K562 (cell line): ENCODE measurements around the gene AREL1. TPM values are rescaled to one million over a fixed set of nuclear protein-coding genes. Genes with fewer than 3 reads are reported as not detected.

Experiments
- CAMTA2 ChIP-seq: fragments of 250-450 bp; sonication (Bioruptor Pico); conservative IDR thresholded peaks from 2 replicates; pipeline ENCODE4 v1.5.1; 2022
- CSDE1 ChIP-seq, 2 experiments: fragments of 450-650 bp; IDR thresholded peaks; 2 replicates each; pipeline ENCODE4 v1.6.1; 2016; ENCODE audit warnings: mild to moderate bottlenecking in 1 of 2
- ELK1 ChIP-seq: sonication (generic); formaldehyde crosslinking; IDR thresholded peaks from 2 replicates; pipeline ENCODE4 v1.8.1; 2022; ENCODE audit warnings: missing genetic modification reagents
- ESRRB ChIP-seq: fragments of 250-450 bp; sonication (Bioruptor Pico); IDR thresholded peaks from 2 replicates; pipeline ENCODE4 v1.5.0; 2020; ENCODE audit warnings: mild to moderate bottlenecking, moderate library complexity, borderline replicate concordance
- GTF2F1 ChIP-seq: IDR thresholded peaks from 2 replicates; pipeline ENCODE4 v1.6.1; 2011; ENCODE audit warnings: low read depth, low read length, improper control_type of control experiment
- HSF4 ChIP-seq: fragments of 250-450 bp; sonication (Bioruptor Pico); IDR thresholded peaks from 2 replicates; pipeline ENCODE4 v2.1.2; 2022; ENCODE audit warnings: mild to moderate bottlenecking, moderate library complexity, borderline replicate concordance
- IRF1 ChIP-seq: sonication (generic); formaldehyde crosslinking; IDR thresholded peaks from 2 replicates; pipeline ENCODE4 v1.8.0; 2022; ENCODE audit warnings: missing genetic modification reagents, mild to moderate bottlenecking, borderline replicate concordance
- MAZ ChIP-seq, 2 experiments: fragments of 450-650 bp in 1 of 2; sonication (generic) in 1 of 2; formaldehyde crosslinking; IDR thresholded peaks in 1 of 2; conservative IDR thresholded peaks in 1 of 2; 2 replicates each; pipeline versions ENCODE4 v1.4.0 to v1.5.0; 2020; ENCODE audit warnings: mild to moderate bottlenecking in 1 of 2, missing genetic modification reagents in 1 of 2
- NFIX ChIP-seq: fragments of 250-450 bp; sonication (Bioruptor Pico); IDR thresholded peaks from 2 replicates; pipeline ENCODE4 v1.4.0; 2020; ENCODE audit warnings: low read depth, mild to moderate bottlenecking, moderate library complexity
- NR0B1 ChIP-seq: fragments of 450-650 bp; IDR thresholded peaks from one replicate; pipeline ENCODE4 v1.6.1; 2018; ENCODE audit warnings: mild to moderate bottlenecking, moderate library complexity; ENCODE audit not compliant: partially characterized antibody
- NR2C2 ChIP-seq, 2 experiments: fragments of 200-800 bp in 1 of 2; sonication (Bioruptor generic) in 1 of 2; sonication (generic) in 1 of 2; formaldehyde crosslinking in 1 of 2; IDR thresholded peaks; 2 replicates each; pipeline versions ENCODE4 v1.6.1 to v1.8.0; 2016 to 2022; ENCODE audit warnings: mild to moderate bottlenecking in 1 of 2, missing compliant biosample characterization in 1 of 2, missing genetic modification characterization in 1 of 2, missing genetic modification reagents in 1 of 2
- TCFL5 ChIP-seq: fragments of 250-450 bp; sonication (Bioruptor Pico); conservative IDR thresholded peaks from 2 replicates; pipeline ENCODE4 v1.6.1; 2021; ENCODE audit warnings: mild to moderate bottlenecking, moderate library complexity, matching md5 sums
- TFE3 ChIP-seq: fragments of 450-650 bp; formaldehyde crosslinking; IDR thresholded peaks from 2 replicates; pipeline ENCODE4 v1.4.0; 2020; ENCODE audit warnings: mild to moderate bottlenecking, mixed read lengths
- ZBTB49 ChIP-seq: sonication (generic); formaldehyde crosslinking; IDR thresholded peaks from 2 replicates; pipeline ENCODE4 v1.8.0; 2022; ENCODE audit warnings: missing genetic modification reagents, mild to moderate bottlenecking, borderline replicate concordance
- ZNF134 ChIP-seq: fragments of 250-450 bp; sonication (Bioruptor Pico); conservative IDR thresholded peaks from 2 replicates; pipeline ENCODE4 v1.4.0; 2020
- ZNF212 ChIP-seq: fragments of 450-650 bp; formaldehyde crosslinking; IDR thresholded peaks from 2 replicates; pipeline ENCODE4 v1.4.0; 2020; ENCODE audit warnings: mild to moderate bottlenecking
- ZNF449 ChIP-seq: fragments of 250-450 bp; sonication (Bioruptor Pico); IDR thresholded peaks from 2 replicates; pipeline ENCODE4 v1.8.0; 2022; ENCODE audit warnings: moderate library complexity, mild to moderate bottlenecking, inconsistent platforms
- polyA plus RNA-seq, 8 experiments: library from polyadenylated mRNA; depleted of rRNA in 4 of 8; stranded (reverse) in 5 of 8; unstranded in 3 of 8; fragments of >200 nt; fragmentation: Nextera tagmentation in 2 of 8; fragmentation: Illumina TruSeq in 1 of 8; extraction: Ambion mirVana in 2 of 8; extraction: Trizol in 1 of 8; gene quantifications; 2 replicates each; pipeline versions ENCODE4 v1.2.1 to v1.2.3, GENCODE V29; 2011 to 2014; ENCODE audit warnings: inconsistent platforms in 1 of 8, missing spikeins in 1 of 8
- total RNA-seq, 7 experiments: library from RNA; depleted of rRNA in 6 of 7; stranded (reverse); fragments of >200 nt in 6 of 7; fragmentation: Illumina TruSeq in 2 of 7; extraction: Trizol in 2 of 7; gene quantifications; 2 replicates each; pipeline versions ENCODE4 v1.2.1 to v1.2.3, GENCODE V29; 2011 to 2021; ENCODE audit warnings: low replicate concordance in 1 of 7

The AREL1 gene
- total and polyA plus RNA-seq, 9 of the 15 experiments (the other 6 are each of a cell fraction or from before 2014, with no cell fraction given), result 6.0 to 24.8 (median 16.6) TPM

- TF ChIP-seq NFIX (CRISPR knock-in tag), result no peak
- no peak for TF ChIP-seq ZNF212 (CRISPR knock-in tag)
- TF ChIP-seq CAMTA2, result no peak
- no peak for TF ChIP-seq ESRRB (CRISPR knock-in tag)
- no peak for TF ChIP-seq GTF2F1
- TF ChIP-seq HSF4, result no peak
- no peak for TF ChIP-seq ZNF449 (CRISPR knock-in tag)
- TF ChIP-seq ZNF134 (CRISPR knock-in tag), result no peak
- TF ChIP-seq ZBTB49 (CRISPR knock-in tag), result no peak
- TF ChIP-seq TCFL5, result no peak
- TF ChIP-seq MAZ (CRISPR knock-in tag; conservative IDR thresholded peaks at IDR 0.05 in 1 of 2, IDR thresholded peaks at IDR 0.05 in 1 of 2), result no peak
- no peak for TF ChIP-seq CSDE1 (IDR thresholded peaks at IDR 0.05)
- TF ChIP-seq ELK1 (CRISPR knock-in tag), result no peak
- TF ChIP-seq IRF1, result no peak
- no peak for TF ChIP-seq NR0B1
- TF ChIP-seq TFE3 (CRISPR knock-in tag), result no peak
- no peak for TF ChIP-seq NR2C2 (CRISPR knock-in tag; IDR thresholded peaks at IDR 0.05)
- peak; percentile 44; the same call in 1 of the 2 replicates for TF ChIP-seq NR2C2 (tag; IDR thresholded peaks at IDR 0.05)
Observed at GRCh38 chr14:74660863-74661262, 52.0 kb downstream of the AREL1 start (continued).
